Loucy (cell line): ENCODE measurements around the gene GNAQ.

ENCODE experiments used
- EZH2phosphoT487 ChIP-seq: fragments of 200-600 bp; IDR thresholded peaks from 2 replicates; pipeline ENCODE4 v1.6.1; 2018; ENCODE audit warnings: antibody characterized with exemption, mild to moderate bottlenecking, moderate library complexity, borderline replicate concordance
- TF ChIP-seq, protein P1 (sequence below): fragments of 200-600 bp; sonication (generic); conservative IDR thresholded peaks from 2 replicates; pipeline ENCODE4 v1.5.1; 2014; ENCODE audit warnings: mild to moderate bottlenecking, antibody characterized with exemption, low read length

DNA sequence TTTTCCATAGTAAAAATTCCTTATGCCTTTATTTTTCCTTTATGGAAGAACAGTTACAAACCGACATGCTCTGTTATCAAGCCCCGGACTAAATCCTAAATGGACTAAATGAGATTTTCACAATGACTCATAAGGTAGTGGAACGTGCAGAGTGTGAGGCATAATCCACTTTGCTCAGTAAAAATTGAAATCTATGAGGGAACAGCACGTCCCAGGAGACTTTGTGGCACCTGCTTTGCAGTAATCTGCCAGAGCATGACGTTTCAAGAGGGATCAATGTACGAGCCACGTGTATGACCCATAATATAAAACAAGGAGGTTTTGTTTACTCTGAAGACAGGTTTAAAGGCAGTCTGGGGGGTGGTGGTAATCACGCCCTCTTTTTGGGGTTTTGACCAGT, 299.7 kb downstream of the GNAQ start:
- TF ChIP-seq, protein P1, sequence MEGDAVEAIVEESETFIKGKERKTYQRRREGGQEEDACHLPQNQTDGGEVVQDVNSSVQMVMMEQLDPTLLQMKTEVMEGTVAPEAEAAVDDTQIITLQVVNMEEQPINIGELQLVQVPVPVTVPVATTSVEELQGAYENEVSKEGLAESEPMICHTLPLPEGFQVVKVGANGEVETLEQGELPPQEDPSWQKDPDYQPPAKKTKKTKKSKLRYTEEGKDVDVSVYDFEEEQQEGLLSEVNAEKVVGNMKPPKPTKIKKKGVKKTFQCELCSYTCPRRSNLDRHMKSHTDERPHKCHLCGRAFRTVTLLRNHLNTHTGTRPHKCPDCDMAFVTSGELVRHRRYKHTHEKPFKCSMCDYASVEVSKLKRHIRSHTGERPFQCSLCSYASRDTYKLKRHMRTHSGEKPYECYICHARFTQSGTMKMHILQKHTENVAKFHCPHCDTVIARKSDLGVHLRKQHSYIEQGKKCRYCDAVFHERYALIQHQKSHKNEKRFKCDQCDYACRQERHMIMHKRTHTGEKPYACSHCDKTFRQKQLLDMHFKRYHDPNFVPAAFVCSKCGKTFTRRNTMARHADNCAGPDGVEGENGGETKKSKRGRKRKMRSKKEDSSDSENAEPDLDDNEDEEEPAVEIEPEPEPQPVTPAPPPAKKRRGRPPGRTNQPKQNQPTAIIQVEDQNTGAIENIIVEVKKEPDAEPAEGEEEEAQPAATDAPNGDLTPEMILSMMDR, result no peak
- no peak for TF ChIP-seq EZH2phosphoT487
